ENCODE measurements around the gene DCBLD1.

DNA sequence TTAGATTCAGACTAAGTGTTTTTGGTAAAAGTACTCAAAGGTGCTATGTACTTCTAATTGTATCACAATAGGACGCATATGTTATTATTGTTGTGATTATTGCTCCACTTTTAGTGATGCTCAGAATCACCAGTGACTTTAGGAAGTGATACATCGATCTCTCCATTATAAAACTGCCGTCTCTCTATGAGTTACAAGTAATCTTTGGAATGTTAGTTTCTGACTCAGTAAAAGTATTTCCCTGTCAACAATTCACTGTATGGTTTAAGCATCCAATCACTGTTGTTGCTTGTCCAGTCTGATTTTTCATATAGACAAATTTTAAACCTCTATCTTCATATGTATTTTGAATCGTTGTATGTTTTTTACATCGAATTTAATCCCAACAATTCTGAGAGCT is 9.4 kb downstream of the DCBLD1 start:
- TF ChIP-seq POLR2A (IDR thresholded peaks at IDR 0.05) (no peak), CTCF (IDR thresholded peaks at IDR 0.05) (no peak), EP300 (IDR thresholded peaks at IDR 0.05) (no peak)

Data from tibial nerve (tissue), 4 donors.